Endothelial cell of umbilical vein (primary cell): ENCODE results near the gene PTGFRN. TPM values are rescaled to one million over a fixed set of nuclear protein-coding genes. Genes with fewer than 3 reads are reported as not detected.

Experiments used
- BruUV-seq: library from RNA; stranded (reverse); fragments of 400-500 nt; replicated peaks from 2 replicates; lab custom pipeline; 2021; lab: Mats Ljungman, UMichigan
- CTCF ChIA-PET: fragments of 300-600, 350-600 bp; sonication (Branson Sonifier 250); formaldehyde crosslinking; loops from one replicate; lab custom pipeline; 2021; ENCODE audit warnings: antibody characterized with exemption, inconsistent platforms; lab: Charles Lee
- POLR2A ChIA-PET: fragments of 300-600, 350-600 bp; sonication (Branson Sonifier 250); formaldehyde crosslinking; loops from one replicate; lab custom pipeline; 2021; ENCODE audit warnings: antibody characterized with exemption, inconsistent platforms; lab: Charles Lee
- DNase-seq: peaks from one replicate; pipeline ENCODE4 v3.0.0-alpha.2; 2011; ENCODE audit warnings: low read depth, low spot score
- FAIRE-seq: peaks from 2 replicates; lab custom pipeline; 2011; peaks lifted over from hg19 to GRCh38; lab: Jason Lieb, UNC
- H2AFZ ChIP-seq: 2 replicates; pipeline ENCODE4 v1.6.0; 2012; ENCODE audit warnings: low read depth, low read length, control low read depth, inconsistent platforms
- H3K27ac ChIP-seq: 2 replicates; pipeline ENCODE4 v1.5.1; 2011; ENCODE audit warnings: low read depth, mild to moderate bottlenecking, control low read depth, low read length, moderate library complexity; ENCODE audit not compliant: insufficient read depth
- H3K27me3 ChIP-seq, 2 experiments: 2 replicates each; pipeline versions ENCODE4 v1.6.0 to v1.6.1; 2011; ENCODE audit warnings: low read length in 2 of 2, mixed read lengths in 1 of 2; ENCODE audit not compliant: control insufficient read depth in 2 of 2, insufficient read depth in 2 of 2
- H3K36me3 ChIP-seq, 2 experiments: 2 replicates in 1 of 2; 3 replicates in 1 of 2; pipeline ENCODE4 v1.5.1; 2011; ENCODE audit warnings: low read length in 2 of 2, mild to moderate bottlenecking in 1 of 2, moderate library complexity in 1 of 2; ENCODE audit not compliant: control insufficient read depth in 2 of 2, insufficient read depth in 2 of 2; ENCODE audit errors: extremely low read depth in 1 of 2
- H3K4me1 ChIP-seq: 3 replicates; pipeline ENCODE4 v1.5.1; 2011; ENCODE audit warnings: mild to moderate bottlenecking, low read length; ENCODE audit not compliant: control insufficient read depth, insufficient read depth; ENCODE audit errors: extremely low read depth
- H3K4me2 ChIP-seq: 2 replicates; pipeline ENCODE4 v1.6.1; 2011; ENCODE audit warnings: low read length, control low read depth, mixed read lengths; ENCODE audit not compliant: insufficient read depth
- H3K4me3 ChIP-seq, 3 experiments: fragments of 200-600 bp in 1 of 3; sonication (generic), shearing (Covaris generic) in 1 of 3; replicated peaks in 1 of 3; 2 replicates each; pipeline ENCODE4 v1.5.1; 2011 to 2016; ENCODE audit warnings: control low read depth in 3 of 3, low read length in 3 of 3, mild to moderate bottlenecking in 2 of 3, inconsistent platforms in 1 of 3, low read depth in 1 of 3, moderate library complexity in 1 of 3; ENCODE audit not compliant: insufficient read depth in 1 of 3
- H3K79me2 ChIP-seq: 2 replicates; pipeline ENCODE4 v1.6.0; 2012; ENCODE audit warnings: low read length, inconsistent platforms; ENCODE audit not compliant: control insufficient read depth, insufficient read depth
- H3K9ac ChIP-seq: replicated peaks from 2 replicates; pipeline ENCODE3; 2011; ENCODE audit warnings: low read length, control low read depth; ENCODE audit not compliant: insufficient read depth; ENCODE audit errors: extremely low read depth
- H3K9me1 ChIP-seq: replicated peaks from 3 replicates; pipeline ENCODE4 v1.6.0; 2011; ENCODE audit warnings: mild to moderate bottlenecking, low read length; ENCODE audit not compliant: control insufficient read depth, insufficient read depth; ENCODE audit errors: extremely low read depth
- H3K9me3 ChIP-seq: replicated peaks from 2 replicates; pipeline ENCODE4 v1.5.1; 2012; ENCODE audit warnings: low read length, inconsistent platforms; ENCODE audit not compliant: control insufficient read depth, insufficient read depth
- H4K20me1 ChIP-seq: replicated peaks from 2 replicates; pipeline ENCODE3; 2011; ENCODE audit warnings: mild to moderate bottlenecking, low read length; ENCODE audit not compliant: control insufficient read depth, insufficient read depth; ENCODE audit errors: extremely low read depth
- CTCF ChIP-seq, 2 donors: IDR thresholded peaks; 1 replicate in 1 of 2; 2 replicates in 1 of 2; pipeline ENCODE4 v1.5.1; 2011; ENCODE audit warnings: low read length in 2 of 2, mild to moderate bottlenecking in 2 of 2, moderate library complexity in 2 of 2, control low read depth in 1 of 2, inconsistent platforms in 1 of 2, low read depth in 1 of 2; ENCODE audit not compliant: insufficient read depth in 1 of 2; ENCODE audit errors: extremely low read depth in 1 of 2
- EZH2 ChIP-seq: IDR thresholded peaks from 2 replicates; pipeline ENCODE4 v1.6.1; 2012; ENCODE audit warnings: borderline replicate concordance, low read depth, mild to moderate bottlenecking, moderate library complexity, low read length, inconsistent platforms; ENCODE audit not compliant: severe bottlenecking
- FOS ChIP-seq: IDR thresholded peaks from 2 replicates; pipeline ENCODE4 v1.6.1; 2011; ENCODE audit warnings: mild to moderate bottlenecking, low read length, moderate library complexity, borderline replicate concordance; ENCODE audit not compliant: insufficient read depth
- GATA2 ChIP-seq: IDR thresholded peaks from 2 replicates; pipeline ENCODE4 v1.7.0; 2011; ENCODE audit warnings: low read depth, mild to moderate bottlenecking, moderate library complexity, mixed read lengths, low read length; ENCODE audit not compliant: insufficient read length, insufficient read depth
- JUN ChIP-seq: IDR thresholded peaks from 2 replicates; pipeline ENCODE4 v1.6.1; 2011; ENCODE audit warnings: borderline replicate concordance, low read depth; ENCODE audit not compliant: insufficient read length, insufficient read depth
- MAX ChIP-seq: IDR thresholded peaks from 2 replicates; pipeline ENCODE4 v1.6.1; 2011; ENCODE audit not compliant: insufficient read depth, insufficient read length
- MYC ChIP-seq: IDR thresholded peaks from one replicate; pipeline ENCODE4 v1.6.1; 2011; ENCODE audit warnings: mild to moderate bottlenecking, low read depth, low read length
- POLR2A ChIP-seq: IDR thresholded peaks from 2 replicates; pipeline ENCODE4 v1.6.1; 2012; ENCODE audit warnings: low read depth, mild to moderate bottlenecking, control low read depth, low read length
- POLR2AphosphoS5 ChIP-seq: IDR thresholded peaks from 2 replicates; pipeline ENCODE4 v1.6.1; 2012; ENCODE audit warnings: low read depth, mild to moderate bottlenecking, control low read depth, low read length, moderate library complexity; ENCODE audit not compliant: insufficient read depth
- dilution Hi-C: fragments of 300-500 bp; cut with MboI; formaldehyde crosslinking; loops from one replicate; pipeline ENCODE4 v1.15.0; 2019; ENCODE audit warnings: low sequenced_read_pairs; ENCODE audit not compliant: extremely low pct_ligation_motif_present
- intact Hi-C: fragments of 100-400 bp; cut with micrococcal nuclease; formaldehyde crosslinking; loops from one replicate; pipeline ENCODE4 v1.10.0; 2022
- polyA plus RNA-seq, 4 experiments: library from polyadenylated mRNA; depleted of rRNA in 3 of 4; stranded (reverse) in 3 of 4; unstranded in 1 of 4; fragments of >200 nt; gene quantifications; 2 replicates each; pipeline versions ENCODE4 v1.2.1 to v1.2.3, GENCODE V29; 2011 to 2012; ENCODE audit warnings: missing spikeins in 1 of 4
- total RNA-seq: library from RNA; stranded (reverse); gene quantifications from 2 replicates; pipeline ENCODE4 v1.2.3, GENCODE V29; 2021

PTGFRN gene
- total and polyA plus RNA-seq, 2 donors (not counting 3 experiments of a cell fraction or from before 2014, with no cell fraction given) = 39.6 to 60.7 TPM

- H3K9ac ChIP-seq = no peak overlapping the region
- H3K4me3 ChIP-seq = no peak overlapping the region
- no peaks in the 10 kb centered on the region for H3K4me1 ChIP-seq
- BruUV-seq = no TSS peak
- POLR2A ChIA-PET = no interaction called here
- TF ChIP-seq MAX = no peak
- CTCF ChIA-PET = no interaction called here
- H3K9me3 ChIP-seq = no peaks in the 10 kb centered on the region
- intact Hi-C loops (no loop called here), dilution Hi-C loops (no loop called here)
- DNase-seq (no peak), FAIRE-seq (no peak)
- no peaks in the 10 kb centered on the region for H3K36me3 ChIP-seq
- no peaks in the 10 kb centered on the region for H3K79me2 ChIP-seq
- no peaks in the 10 kb centered on the region for H4K20me1 ChIP-seq
- no peak overlapping the region for H2AFZ ChIP-seq
- no peaks in the 10 kb centered on the region for H3K9me1 ChIP-seq
- H3K27me3 ChIP-seq = peaks cover under 1 to 3% of the 10 kb centered on the region in 2 experiments
- no peak overlapping the region for H3K4me2 ChIP-seq
- no peak overlapping the region for H3K27ac ChIP-seq
Measured at GRCh38 chr1:116868385-116868784, 41.3 kb upstream of the PTGFRN start.

GRCh38 chr1:116869611-116870010 lies 40.1 kb upstream of the PTGFRN start:
- CTCF ChIA-PET = no interaction called here
- H3K4me1 ChIP-seq = no peaks in the 10 kb centered on the region
- H3K9me1 ChIP-seq = no peaks in the 10 kb centered on the region
- DNase-seq (no peak), FAIRE-seq (no peak)
- H3K36me3 ChIP-seq = no peaks in the 10 kb centered on the region
- H2AFZ ChIP-seq = no peak overlapping the region
- BruUV-seq = no TSS peak
- H3K27ac ChIP-seq = no peak overlapping the region
- dilution Hi-C loops (no loop called here), intact Hi-C loops (no loop called here)
- H4K20me1 ChIP-seq = no peaks in the 10 kb centered on the region
- no peaks in the 10 kb centered on the region for H3K9me3 ChIP-seq
- H3K27me3 ChIP-seq = peaks cover 3 to 5% of the 10 kb centered on the region in 2 experiments
- no peak overlapping the region for H3K9ac ChIP-seq
- POLR2A ChIA-PET = no interaction called here
- no peak overlapping the region for H3K4me2 ChIP-seq
- H3K79me2 ChIP-seq = no peaks in the 10 kb centered on the region
- no peak for TF ChIP-seq MYC
- TF ChIP-seq GATA2 = no peak
- no peak for TF ChIP-seq CTCF (IDR thresholded peaks at IDR 0.05; ENCODE audit: extremely low read depth in 1 of 2, insufficient read depth in 1 of 2, low read depth in 1 of 2, low read length in 2 of 2)
- TF ChIP-seq JUN = no peak
- no peak for TF ChIP-seq EZH2
- TF ChIP-seq POLR2A = no peak
- no peak for TF ChIP-seq POLR2AphosphoS5
- no peak for TF ChIP-seq MAX
- TF ChIP-seq FOS = no peak
- H3K4me3 ChIP-seq = no peak overlapping the region
